GM18909 (cell line): ENCODE data around the gene FBXO4.
"Not testable (repeated sequence)": the region's sequence is repeated elsewhere in the genome, so short reads cannot be mapped to it uniquely, and the experiment has no call there.

Experiments used
- ATAC-seq: cut with Tn5 transposase; IDR thresholded peaks from one replicate; pipeline ENCODE4 v1.9.1; 2021; ENCODE audit warnings: mild to moderate bottlenecking; ENCODE audit not compliant: unreplicated experiment, poor library complexity

Gene FBXO4

DNA sequence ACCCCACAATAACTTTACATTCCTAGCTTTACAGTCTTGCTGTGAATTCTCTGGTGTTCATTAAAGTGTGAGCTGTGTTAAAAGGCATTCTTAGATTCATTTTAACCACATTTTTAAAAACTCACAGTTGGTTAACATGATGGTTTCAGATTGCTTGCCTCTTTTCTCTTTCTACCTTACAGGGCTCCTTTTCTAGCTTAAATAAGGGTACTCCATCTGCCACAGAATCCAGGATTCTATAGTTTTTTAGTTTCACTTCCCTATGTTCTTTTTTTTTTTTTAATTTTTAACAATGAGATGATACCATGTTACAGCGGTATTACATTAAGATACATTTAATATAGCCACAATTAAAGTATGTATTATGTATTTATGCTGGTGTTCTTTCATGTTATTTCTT, 3.9 kb upstream of the FBXO4 start:
- ATAC-seq: no peak

DNA sequence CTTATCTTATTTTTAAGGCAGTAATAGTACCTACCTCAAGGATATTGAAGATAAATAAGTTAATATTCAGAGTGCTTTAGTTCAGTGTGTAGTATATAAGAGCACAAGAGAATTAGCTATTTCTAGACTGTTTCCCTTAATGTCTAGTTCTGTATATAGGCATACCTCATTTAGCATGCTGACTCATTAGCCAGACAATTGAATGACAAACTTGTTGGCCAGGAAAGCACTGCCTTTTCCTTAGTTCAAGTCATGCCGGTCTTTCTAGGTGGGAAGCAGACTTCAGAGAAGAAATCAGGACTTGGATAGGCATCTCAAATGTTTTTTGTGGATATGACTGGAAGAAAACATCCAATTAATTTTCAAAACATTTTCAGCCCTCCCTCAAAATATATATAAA, 3.2 kb upstream of the FBXO4 start:
- no peak for ATAC-seq

GRCh38 chr5:41924526-41924871, 582 bp upstream of the FBXO4 start:
- no peak for ATAC-seq

GRCh38 chr5:41925555-41925951, 472 bp downstream of the FBXO4 start:
- ATAC-seq: peak; percentile 32

DNA sequence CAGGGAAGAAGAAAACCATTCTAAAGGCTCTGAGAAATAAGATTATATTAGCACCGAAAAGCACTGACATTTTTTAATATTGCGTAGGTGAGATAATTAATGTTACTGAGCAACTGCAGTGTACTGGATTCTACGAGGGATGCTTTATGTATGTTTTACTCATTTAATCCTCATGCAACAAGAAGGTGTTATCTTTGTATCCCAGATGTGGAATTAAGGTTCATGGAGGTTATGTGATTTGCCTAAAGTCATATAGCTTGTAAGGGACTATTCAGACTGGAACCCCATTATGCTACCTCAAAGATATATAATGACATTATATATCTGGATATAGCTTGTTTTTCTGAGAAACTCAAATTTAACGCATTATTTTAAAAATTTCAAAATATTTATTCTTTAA, 2.5 kb downstream of the FBXO4 start:
- no peak for ATAC-seq

DNA sequence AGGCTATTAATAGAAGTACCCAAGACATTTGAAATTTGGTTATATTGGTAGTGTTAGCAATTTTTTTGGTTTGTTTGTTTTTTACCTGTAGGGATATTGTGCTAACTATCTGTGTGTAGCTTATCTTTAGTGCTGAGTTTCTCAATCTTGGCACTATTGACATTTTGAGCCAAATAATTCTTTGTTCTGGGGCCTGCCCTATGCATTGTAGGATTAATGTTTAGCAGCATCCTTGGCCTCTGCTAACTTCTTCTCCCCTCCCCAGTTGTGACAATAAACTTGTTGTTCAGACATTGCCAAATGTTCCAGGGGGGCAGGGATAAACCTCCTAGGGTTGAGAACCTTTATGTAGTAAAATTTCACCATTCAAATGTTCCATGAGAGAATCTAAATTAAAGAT, 4.0 kb downstream of the FBXO4 start:
- ATAC-seq: no peak

DNA sequence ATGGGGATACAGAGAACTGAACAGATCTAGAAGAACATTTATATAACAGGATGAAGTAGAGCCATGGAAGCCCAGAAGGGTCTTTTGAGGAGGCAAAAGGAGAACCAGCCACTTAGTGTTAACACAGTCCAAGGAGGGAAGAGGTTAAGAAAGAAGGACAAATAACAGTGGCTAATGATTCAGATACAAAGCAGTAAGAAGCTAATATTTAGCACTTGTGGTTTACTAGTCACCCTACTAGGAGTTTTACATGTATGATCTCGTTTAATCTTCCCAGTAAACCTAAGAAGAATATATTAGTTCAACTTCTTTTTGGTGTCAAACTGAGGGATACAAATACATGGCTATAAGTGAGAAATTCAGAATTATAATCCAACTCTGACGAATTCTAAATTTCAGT, 7.7 kb downstream of the FBXO4 start:
- no peak for ATAC-seq

DNA sequence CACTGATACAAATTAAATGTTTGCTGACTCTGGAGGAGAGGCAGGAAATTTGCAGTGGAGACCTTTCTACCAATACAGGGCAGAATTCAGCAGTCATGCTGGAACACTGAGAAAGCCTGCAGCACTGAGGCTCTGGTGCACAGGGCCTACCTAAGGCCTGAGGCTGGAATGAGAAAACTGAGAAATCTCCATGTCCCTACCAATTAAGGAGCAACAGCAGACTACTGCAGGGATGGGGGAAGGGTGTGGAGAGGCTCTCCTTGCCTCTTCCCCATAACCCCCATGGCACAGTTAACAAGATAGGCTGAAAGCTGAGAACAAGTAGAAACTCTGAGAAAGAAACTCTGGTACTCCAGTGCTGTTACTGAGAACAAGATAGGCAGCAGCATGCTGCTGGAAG, 10.5 kb downstream of the FBXO4 start:
- no peak for ATAC-seq

- no peak for ATAC-seq
Measured at GRCh38 chr5:41940641-41941040, 15.6 kb downstream of the FBXO4 start.

GRCh38 chr5:41945332-41945955, 20.4 kb downstream of the FBXO4 start:
- ATAC-seq: not testable (repeated sequence)

GRCh38 chr5:41951224-41951623, 26.1 kb downstream of the FBXO4 start:
- ATAC-seq: no peak

GRCh38 chr5:41954286-41954685, 29.2 kb downstream of the FBXO4 start:
- no peak for ATAC-seq

DNA sequence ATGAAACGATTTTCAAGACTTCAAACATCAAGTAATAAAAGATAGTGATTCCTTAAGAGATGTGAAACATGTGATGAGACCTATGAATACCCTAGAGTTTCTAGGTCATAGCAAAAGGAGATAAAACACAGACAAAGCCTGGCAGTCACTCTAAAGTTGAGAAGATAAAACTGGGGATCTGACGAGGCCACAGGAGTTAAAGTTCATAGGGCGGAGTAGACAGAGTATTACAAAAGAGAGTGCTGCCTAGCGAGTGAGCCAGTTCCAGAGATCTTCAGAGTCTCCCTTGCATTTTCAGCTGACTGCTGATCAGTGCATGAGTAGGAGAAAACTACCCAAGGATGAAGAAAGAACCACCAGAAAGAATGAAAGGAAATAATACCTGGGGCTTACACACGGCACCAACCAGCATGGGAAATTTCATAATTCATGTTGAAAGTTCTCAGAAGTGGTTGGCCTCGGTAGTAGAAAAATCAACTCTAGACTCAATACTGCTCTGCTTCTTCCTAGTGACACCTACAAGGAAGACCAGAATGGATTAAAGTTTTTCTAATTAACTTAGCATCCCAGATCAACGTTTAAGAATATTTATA, 30.4 kb downstream of the FBXO4 start:
- no peak for ATAC-seq

GRCh38 chr5:41956943-41957342, 31.9 kb downstream of the FBXO4 start:
- no peak for ATAC-seq

DNA sequence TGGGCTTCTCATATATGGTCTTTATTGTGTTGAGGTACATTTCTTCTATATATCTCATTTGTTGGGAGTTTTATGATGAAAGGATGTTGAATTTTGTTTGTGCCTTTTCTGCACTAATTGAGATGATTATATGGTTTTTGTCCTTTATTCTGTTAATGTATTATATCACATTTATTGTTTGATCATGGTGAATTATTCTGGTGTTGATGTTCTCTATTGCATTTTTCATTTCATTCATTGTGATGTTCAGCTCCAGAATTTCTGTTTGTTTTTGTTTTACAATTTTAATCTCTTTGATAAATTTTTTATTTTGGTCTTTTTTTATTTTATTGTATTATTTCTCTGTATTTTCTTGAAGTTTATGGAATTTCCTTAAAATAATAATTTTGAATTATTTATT, 35.4 kb downstream of the FBXO4 start:
- ATAC-seq: no peak

DNA sequence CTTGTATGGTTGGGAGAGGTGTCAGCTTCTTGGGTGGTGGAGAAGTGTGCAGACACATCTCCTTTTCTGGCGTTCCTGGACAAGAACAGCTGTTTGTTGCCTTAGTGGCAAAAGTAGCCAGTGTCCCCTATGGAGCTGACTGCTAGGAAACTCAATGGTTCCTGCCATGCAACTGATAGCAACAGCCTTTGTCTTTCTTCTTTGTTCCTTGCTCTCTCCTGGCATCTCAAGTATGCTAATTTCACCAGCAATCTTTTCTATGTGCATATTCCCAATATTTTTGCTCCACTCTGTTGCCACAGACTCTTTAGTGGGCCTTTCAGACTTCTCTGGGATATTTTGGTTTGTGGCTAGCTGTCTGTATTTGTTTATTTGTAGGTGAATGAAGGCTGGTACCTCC, 36.7 kb downstream of the FBXO4 start:
- ATAC-seq: no peak

- ATAC-seq: no peak
Measured at GRCh38 chr5:41962491-41962890, 37.4 kb downstream of the FBXO4 start.

DNA sequence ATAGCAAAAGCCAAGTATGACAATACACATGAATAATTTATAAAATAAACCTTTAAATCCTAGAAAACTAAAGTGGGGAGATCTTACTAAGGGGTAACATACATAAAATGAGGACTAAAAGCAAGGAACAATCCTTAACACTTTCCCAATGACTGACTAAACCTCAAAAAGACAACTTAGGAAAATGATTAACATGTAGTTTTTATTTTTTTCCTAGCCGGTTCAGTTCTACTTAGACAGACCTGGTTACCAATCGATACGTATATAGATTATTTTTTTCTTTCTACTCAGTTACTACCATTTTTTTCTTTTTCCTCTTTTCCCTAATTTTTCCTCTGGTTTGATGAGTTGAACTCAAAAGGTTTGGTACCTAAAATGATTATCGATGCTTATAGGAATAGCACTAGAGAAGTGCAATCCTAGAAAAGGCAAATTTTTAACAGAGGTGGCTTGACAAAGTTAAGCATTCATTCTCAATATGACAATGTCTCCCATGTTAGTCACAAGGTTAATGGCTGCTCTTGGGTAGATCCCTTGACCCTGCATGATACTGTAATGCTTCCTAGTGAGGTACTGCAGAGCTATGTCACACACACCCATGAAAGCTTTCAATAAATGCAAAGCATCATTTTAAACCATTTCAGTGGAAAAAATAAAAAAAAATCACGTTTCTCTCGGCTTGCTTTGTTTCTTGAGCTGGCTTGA, 41.5 kb downstream of the FBXO4 start:
- peak; percentile 82 for ATAC-seq

- ATAC-seq: no peak
Measured at GRCh38 chr5:41967401-41967800, 42.3 kb downstream of the FBXO4 start.

- ATAC-seq: no peak
Measured at GRCh38 chr5:41968153-41968723, 43.2 kb downstream of the FBXO4 start.

DNA sequence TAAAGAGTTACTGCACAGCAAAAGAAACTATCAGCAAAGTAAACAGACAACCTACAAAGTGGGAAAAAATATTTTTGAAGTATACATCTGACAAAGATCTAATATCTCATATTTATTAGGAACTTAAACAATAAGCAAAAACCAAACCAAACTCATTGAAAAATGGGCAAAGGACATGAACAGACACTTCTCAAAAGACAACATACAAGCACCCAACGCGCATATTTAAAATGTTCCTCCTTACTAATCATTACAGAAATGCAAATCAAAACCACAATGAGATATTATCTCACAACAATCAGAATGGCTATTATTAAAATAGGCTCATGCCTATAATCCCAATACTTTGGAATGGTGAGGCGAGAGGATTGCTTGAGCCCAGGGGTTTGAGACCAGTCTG, 48.0 kb downstream of the FBXO4 start:
- ATAC-seq: no peak

DNA sequence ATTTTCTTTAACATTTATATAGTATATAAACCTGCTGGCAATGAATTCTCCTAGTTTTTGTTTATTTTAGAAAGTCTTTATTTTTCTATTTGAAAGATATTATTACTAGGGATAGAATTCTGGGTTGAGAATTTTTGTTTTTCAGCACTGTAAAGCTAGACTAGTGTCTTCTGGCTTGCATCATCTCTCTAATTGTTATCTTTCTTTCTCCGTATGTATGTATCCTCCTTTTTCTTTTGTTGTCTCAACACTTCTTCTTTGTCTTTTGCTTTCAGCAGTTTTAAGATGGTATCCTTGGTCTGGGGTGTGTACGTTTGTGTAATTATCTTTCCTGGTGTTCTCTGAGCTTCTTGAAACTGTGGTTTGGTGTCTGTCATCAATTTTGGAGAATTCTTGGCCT, 48.8 kb downstream of the FBXO4 start:
- ATAC-seq: no peak
